Measurements from ENCODE around the gene FAM149B1. TPM values are rescaled to one million over a fixed set of nuclear protein-coding genes. Genes with fewer than 3 reads are reported as not detected.
"Not testable (repeated sequence)": the region's sequence is repeated elsewhere in the genome, so short reads cannot be mapped to it uniquely, and the experiment has no call there.

The FAM149B1 gene
- total RNA-seq, 1 experiment from 2014 or later: 31.5 TPM

DNA sequence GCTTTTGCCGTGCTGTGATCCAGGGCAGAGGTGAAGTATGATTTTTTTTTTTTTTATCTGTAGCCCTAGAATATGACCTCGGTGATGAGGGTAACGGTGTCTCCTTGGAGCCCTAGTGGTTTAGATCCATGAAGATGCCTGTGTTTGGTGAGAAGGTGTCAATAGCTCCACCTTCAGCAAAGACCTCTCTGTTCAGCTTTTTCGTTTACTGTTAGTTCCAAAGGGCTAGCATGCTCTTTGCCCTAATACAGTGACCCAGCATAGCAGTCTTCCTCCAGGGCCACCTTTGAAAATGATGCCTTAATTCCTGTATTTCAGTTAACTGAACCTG, 85.3 kb downstream of the FAM149B1 start:
- H3K9ac ChIP-seq (ENCODE audit: low read length): peak overlapping the region; percentile 77
- H4K20me1 ChIP-seq (ENCODE audit: insufficient read depth, low read depth, low read length): no peaks in the 10 kb centered on the region
- peak overlapping the region; percentile 70 for H3K4me3 ChIP-seq (ENCODE audit: low read length)
- H3K27me3 ChIP-seq (ENCODE audit: low read length): no peaks in the 10 kb centered on the region
- H3K9me3 ChIP-seq (ENCODE audit: low read length): no peaks in the 10 kb centered on the region
- H3K4me2 ChIP-seq (ENCODE audit: low read depth, low read length, poor library complexity, severe bottlenecking): peak overlapping the region; percentile 86
- peaks cover 17% of the 10 kb centered on the region for H3K36me3 ChIP-seq (ENCODE audit: insufficient read depth, low read length)
- H3K9me2 ChIP-seq (replicated peaks; ENCODE audit: insufficient read depth, low read length): no peaks in the 10 kb centered on the region
- peak; percentile 50 for DNase-seq
- no peak overlapping the region for H2AFZ ChIP-seq (ENCODE audit: low read length)
- peaks cover 46% of the 10 kb centered on the region for H3K4me1 ChIP-seq (ENCODE audit: low read length)
- H3K27ac ChIP-seq (ENCODE audit: low read length): peak overlapping the region; percentile 61
- peaks cover 60% of the 10 kb centered on the region for H3K79me2 ChIP-seq (ENCODE audit: low read length)

DNA sequence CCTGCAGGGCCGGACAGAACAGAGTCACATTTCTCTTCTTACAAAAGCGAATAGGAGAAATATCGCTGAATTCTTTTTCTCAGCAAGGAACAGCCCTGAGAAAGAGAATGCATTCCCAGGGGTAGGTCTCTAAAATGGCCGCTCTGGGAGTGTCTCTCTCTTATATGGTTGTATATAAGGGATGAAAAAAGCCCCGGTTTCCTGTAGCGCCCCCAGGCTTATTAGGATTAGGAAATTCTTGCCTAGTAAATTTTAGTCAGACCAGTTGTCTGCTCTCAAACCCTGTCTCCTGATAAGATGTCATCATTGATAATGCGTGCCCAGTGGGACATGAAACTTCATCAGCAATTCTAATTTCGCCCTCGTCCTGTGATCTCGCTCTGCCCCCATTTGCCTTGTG, 90.7 kb downstream of the FAM149B1 start:
- H3K36me3 ChIP-seq (ENCODE audit: insufficient read depth, low read length); H3K27me3 ChIP-seq (ENCODE audit: low read length); H2AFZ ChIP-seq (ENCODE audit: low read length); H3K9me2 ChIP-seq (replicated peaks; ENCODE audit: insufficient read depth, low read length); DNase-seq; H3K27ac ChIP-seq (ENCODE audit: low read length); H3K4me2 ChIP-seq (ENCODE audit: low read depth, low read length, poor library complexity, severe bottlenecking); H3K4me3 ChIP-seq (ENCODE audit: low read length); H3K9ac ChIP-seq (ENCODE audit: low read length); H3K9me3 ChIP-seq (ENCODE audit: low read length); H4K20me1 ChIP-seq (ENCODE audit: insufficient read depth, low read depth, low read length): not testable (repeated sequence)
- Histone ChIP-seq H3K4me1 (ENCODE audit: low read length) (peaks cover 12% of the 10 kb centered on the region), H3K79me2 (ENCODE audit: low read length) (peaks cover 12% of the 10 kb centered on the region)

DNA sequence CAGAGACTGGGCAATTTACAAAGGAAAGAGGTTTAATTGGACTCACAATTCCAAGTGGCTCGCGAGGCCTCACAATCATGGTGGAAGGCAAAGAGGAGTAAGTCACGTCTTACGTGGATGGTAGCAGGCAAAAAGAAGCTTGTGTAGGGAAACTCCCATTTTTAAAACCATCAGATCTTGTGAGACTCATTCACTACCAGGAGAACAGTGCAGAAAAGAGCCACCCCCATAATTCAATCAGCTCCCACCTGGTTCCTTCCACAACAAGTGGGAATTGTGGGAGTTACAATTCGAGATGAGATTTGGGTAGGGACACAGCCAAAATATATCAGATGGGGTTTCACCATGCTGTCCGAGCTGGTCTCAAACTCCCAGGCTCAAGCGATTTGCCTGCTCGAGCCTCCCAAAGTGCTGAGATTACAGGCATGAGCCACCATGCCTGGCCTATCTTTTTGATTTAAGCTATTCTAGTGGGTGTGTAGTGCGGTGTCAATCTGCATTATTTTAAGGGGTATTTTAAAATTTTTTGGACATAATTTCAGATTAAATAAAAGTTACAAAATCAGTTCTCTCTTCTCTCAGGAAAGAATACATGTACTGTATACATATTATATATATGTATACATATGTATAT, 93.6 kb downstream of the FAM149B1 start:
- Histone ChIP-seq H3K27ac (ENCODE audit: low read length) (no peak overlapping the region), H3K27me3 (ENCODE audit: low read length) (no peaks in the 10 kb centered on the region), H3K9me3 (ENCODE audit: low read length) (no peaks in the 10 kb centered on the region; the same call in 1 of the 2 replicates), H2AFZ (ENCODE audit: low read length) (no peak overlapping the region), H3K9ac (ENCODE audit: low read length) (no peak overlapping the region), H3K4me2 (ENCODE audit: low read depth, low read length, poor library complexity, severe bottlenecking) (no peak overlapping the region), H3K36me3 (ENCODE audit: insufficient read depth, low read length) (no peaks in the 10 kb centered on the region), H3K4me3 (ENCODE audit: low read length) (no peak overlapping the region), H3K79me2 (ENCODE audit: low read length) (no peaks in the 10 kb centered on the region), H4K20me1 (ENCODE audit: insufficient read depth, low read depth, low read length) (no peaks in the 10 kb centered on the region), H3K9me2 (replicated peaks; ENCODE audit: insufficient read depth, low read length) (no peaks in the 10 kb centered on the region), H3K4me1 (ENCODE audit: low read length) (peaks cover 3% of the 10 kb centered on the region; the same call in 1 of the 2 replicates)
- DNase-seq: no peak

DNA sequence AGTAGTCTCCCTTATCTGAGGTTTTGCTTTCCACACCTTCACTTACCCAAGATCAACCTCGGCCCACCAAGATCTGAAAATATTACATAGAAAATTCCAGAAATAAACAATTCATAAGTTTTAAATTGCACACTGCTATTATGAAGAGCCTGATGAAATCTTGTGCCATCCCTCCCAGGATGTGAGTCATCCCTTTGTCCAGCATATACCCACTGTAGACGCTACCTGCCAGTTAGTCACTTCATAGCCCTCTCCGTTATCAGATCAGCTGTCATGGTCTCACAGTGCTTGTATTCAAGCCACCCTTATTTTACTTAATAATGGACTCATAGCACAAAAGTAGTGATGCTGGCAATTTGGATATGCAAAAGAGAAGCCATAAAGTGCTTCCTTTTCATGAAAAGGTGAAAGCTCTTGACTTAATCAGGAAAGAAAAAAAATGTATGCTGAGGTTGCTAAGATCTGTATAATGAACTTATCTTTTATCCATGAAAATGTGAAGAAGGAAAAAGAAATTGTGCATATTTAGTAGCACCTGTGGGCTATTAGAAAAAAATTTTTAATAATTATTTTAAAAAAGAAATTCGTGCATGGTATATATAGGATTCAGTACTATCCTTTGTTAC, 94.3 kb downstream of the FAM149B1 start:
- Histone ChIP-seq H3K4me2 (ENCODE audit: low read depth, low read length, poor library complexity, severe bottlenecking) (no peak overlapping the region), H2AFZ (ENCODE audit: low read length) (no peak overlapping the region), H3K9ac (ENCODE audit: low read length) (no peak overlapping the region)

DNA sequence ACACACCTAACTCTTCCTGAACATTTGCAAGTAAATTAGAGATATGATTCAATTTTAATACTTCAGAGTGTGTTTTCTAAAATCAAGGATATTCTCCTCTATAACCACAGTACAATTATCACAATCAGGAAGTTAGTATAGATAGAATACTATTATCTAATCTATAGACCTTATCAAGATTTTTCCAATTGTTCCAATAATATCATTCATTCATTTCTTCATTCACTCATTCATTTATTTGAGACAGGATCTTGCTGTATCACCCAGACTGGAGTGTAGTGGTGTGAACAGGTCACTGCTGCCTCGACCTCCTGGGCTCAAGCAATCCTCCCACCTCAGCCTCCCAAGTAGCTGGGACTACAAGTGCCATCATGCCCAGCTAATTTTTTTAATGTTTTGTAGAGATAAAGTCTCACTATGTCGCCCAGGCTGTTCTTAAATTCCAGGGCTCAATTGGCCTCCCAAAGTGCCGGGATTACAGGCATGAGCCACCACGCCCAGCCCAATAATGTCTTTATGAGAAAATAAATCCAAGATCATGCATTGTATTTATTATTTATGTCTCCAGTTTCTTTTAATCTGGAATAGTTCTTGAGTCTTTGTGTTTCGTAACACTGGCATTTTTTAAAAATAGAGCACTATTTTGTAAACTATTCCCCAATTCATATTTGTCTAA, 95.1 kb downstream of the FAM149B1 start:
- H2AFZ ChIP-seq (ENCODE audit: low read length): no peak overlapping the region

More for the DNA sequence above, 94.3 kb downstream of the FAM149B1 start:
- Histone ChIP-seq H3K27ac (ENCODE audit: low read length) (no peak overlapping the region), H3K4me1 (ENCODE audit: low read length) (peaks cover 3% of the 10 kb centered on the region; the same call in 1 of the 2 replicates), H3K79me2 (ENCODE audit: low read length) (no peaks in the 10 kb centered on the region), H3K27me3 (ENCODE audit: low read length) (no peaks in the 10 kb centered on the region), H3K9me3 (ENCODE audit: low read length) (no peaks in the 10 kb centered on the region; the same call in 1 of the 2 replicates), H4K20me1 (ENCODE audit: insufficient read depth, low read depth, low read length) (no peaks in the 10 kb centered on the region), H3K4me3 (ENCODE audit: low read length) (no peak overlapping the region), H3K9me2 (replicated peaks; ENCODE audit: insufficient read depth, low read length) (no peaks in the 10 kb centered on the region), H3K36me3 (ENCODE audit: insufficient read depth, low read length) (no peaks in the 10 kb centered on the region)
- no peak for DNase-seq

DNA sequence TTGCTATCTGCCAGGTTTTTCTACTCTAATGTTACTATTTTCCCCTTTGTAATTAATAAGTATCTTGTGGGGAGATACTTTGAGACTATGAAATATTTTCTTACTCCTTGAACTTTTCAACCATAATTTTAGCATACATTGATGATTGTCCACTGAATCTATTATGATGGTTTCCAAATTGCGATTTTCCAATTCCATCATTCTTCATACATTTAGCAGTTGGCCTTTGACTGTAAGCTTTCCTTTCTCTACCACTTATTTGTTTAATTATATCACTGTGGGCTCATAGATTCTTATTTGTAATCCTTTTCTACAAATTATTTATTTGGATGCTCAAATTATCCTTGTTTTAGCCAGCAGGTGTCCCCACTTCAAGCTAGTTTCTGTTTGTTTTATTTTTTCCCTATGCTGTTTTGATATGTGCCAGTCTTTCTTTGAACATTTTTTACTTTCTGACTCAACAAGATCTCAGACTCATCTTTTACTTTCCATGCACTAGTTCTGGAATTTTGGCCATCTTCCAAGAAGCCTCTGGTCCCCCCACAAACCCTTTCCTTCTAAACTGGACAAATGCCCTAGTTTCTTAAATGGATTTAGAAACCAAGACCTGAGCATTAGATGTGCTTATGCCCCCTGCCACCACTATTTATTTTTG, 95.9 kb downstream of the FAM149B1 start:
- Histone ChIP-seq H2AFZ (ENCODE audit: low read length) (no peak overlapping the region), H3K4me3 (ENCODE audit: low read length) (no peak overlapping the region), H3K27me3 (ENCODE audit: low read length) (no peaks in the 10 kb centered on the region), H3K9me2 (replicated peaks; ENCODE audit: insufficient read depth, low read length) (no peaks in the 10 kb centered on the region), H3K36me3 (ENCODE audit: insufficient read depth, low read length) (no peaks in the 10 kb centered on the region), H3K4me1 (ENCODE audit: low read length) (peaks cover 3% of the 10 kb centered on the region; the same call in 1 of the 2 replicates), H3K79me2 (ENCODE audit: low read length) (no peaks in the 10 kb centered on the region), H3K4me2 (ENCODE audit: low read depth, low read length, poor library complexity, severe bottlenecking) (no peak overlapping the region), H3K27ac (ENCODE audit: low read length) (no peak overlapping the region), H3K9ac (ENCODE audit: low read length) (no peak overlapping the region), H3K9me3 (ENCODE audit: low read length) (no peaks in the 10 kb centered on the region; the same call in 1 of the 2 replicates), H4K20me1 (ENCODE audit: insufficient read depth, low read depth, low read length) (no peaks in the 10 kb centered on the region)
- DNase-seq: peak; percentile 67

More for the DNA sequence above, 95.1 kb downstream of the FAM149B1 start:
- no peak overlapping the region for H3K9ac ChIP-seq (ENCODE audit: low read length)
- no peaks in the 10 kb centered on the region; the same call in 1 of the 2 replicates for H3K9me3 ChIP-seq (ENCODE audit: low read length)
- no peaks in the 10 kb centered on the region for H4K20me1 ChIP-seq (ENCODE audit: insufficient read depth, low read depth, low read length)
- no peak overlapping the region for H3K4me2 ChIP-seq (ENCODE audit: low read depth, low read length, poor library complexity, severe bottlenecking)
- peaks cover 3% of the 10 kb centered on the region; the same call in 1 of the 2 replicates for H3K4me1 ChIP-seq (ENCODE audit: low read length)
- DNase-seq: no peak
- no peak overlapping the region for H3K4me3 ChIP-seq (ENCODE audit: low read length)
- no peak overlapping the region for H3K27ac ChIP-seq (ENCODE audit: low read length)
- H3K79me2 ChIP-seq (ENCODE audit: low read length): no peaks in the 10 kb centered on the region
- no peaks in the 10 kb centered on the region for H3K27me3 ChIP-seq (ENCODE audit: low read length)
- H3K9me2 ChIP-seq (replicated peaks; ENCODE audit: insufficient read depth, low read length): no peaks in the 10 kb centered on the region
- no peaks in the 10 kb centered on the region for H3K36me3 ChIP-seq (ENCODE audit: insufficient read depth, low read length)

DNA sequence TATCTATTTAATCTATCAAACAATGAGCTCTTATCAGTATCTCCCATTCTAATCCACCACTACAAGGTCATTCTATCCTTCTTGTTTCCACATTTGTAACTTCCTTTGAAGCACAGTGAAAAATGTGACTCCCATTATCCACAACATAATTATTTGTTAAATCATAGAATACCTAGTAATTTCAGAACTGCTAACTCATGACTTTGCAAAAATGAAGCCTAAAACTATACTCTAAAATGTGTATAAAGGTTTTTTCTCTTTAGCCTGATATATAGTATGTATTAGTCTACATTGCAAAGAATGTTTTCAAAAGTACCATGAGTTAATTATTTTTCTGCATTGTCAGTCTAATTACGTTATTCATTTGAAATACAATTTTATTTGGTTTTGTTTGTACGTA, 96.5 kb downstream of the FAM149B1 start:
- Histone ChIP-seq H3K4me3 (ENCODE audit: low read length) (no peak overlapping the region), H3K79me2 (ENCODE audit: low read length) (no peaks in the 10 kb centered on the region), H3K36me3 (ENCODE audit: insufficient read depth, low read length) (no peaks in the 10 kb centered on the region), H3K9ac (ENCODE audit: low read length) (no peak overlapping the region), H3K9me3 (ENCODE audit: low read length) (no peaks in the 10 kb centered on the region; the same call in 1 of the 2 replicates), H3K4me1 (ENCODE audit: low read length) (peaks cover 3% of the 10 kb centered on the region; the same call in 1 of the 2 replicates), H3K27me3 (ENCODE audit: low read length) (no peaks in the 10 kb centered on the region), H3K4me2 (ENCODE audit: low read depth, low read length, poor library complexity, severe bottlenecking) (no peak overlapping the region), H4K20me1 (ENCODE audit: insufficient read depth, low read depth, low read length) (no peaks in the 10 kb centered on the region), H2AFZ (ENCODE audit: low read length) (no peak overlapping the region), H3K27ac (ENCODE audit: low read length) (no peak overlapping the region), H3K9me2 (replicated peaks; ENCODE audit: insufficient read depth, low read length) (no peaks in the 10 kb centered on the region)
- no peak for DNase-seq

DNA sequence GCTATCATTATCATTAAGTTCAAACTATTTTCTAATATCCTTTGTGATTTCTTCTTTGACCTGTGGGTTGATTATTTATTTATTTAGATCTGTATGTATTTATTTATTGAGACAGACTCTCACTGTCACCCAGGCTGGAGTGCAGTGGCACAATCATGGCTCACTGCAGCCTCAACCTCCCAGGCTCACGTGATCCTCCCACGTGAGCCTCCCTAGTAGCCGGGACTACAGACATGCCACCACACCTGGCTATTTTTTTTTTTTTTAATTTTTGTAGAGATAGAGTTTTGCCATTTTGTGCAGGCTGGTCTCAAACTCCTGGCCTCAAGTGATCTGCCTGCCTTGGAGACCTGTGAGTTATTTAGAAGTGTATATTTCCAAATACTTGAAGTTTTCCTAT, 113.2 kb downstream of the FAM149B1 start:
- Histone ChIP-seq H3K9me2 (replicated peaks; ENCODE audit: insufficient read depth, low read length) (no peaks in the 10 kb centered on the region), H3K79me2 (ENCODE audit: low read length) (no peaks in the 10 kb centered on the region), H3K9me3 (ENCODE audit: low read length) (no peaks in the 10 kb centered on the region), H4K20me1 (ENCODE audit: insufficient read depth, low read depth, low read length) (no peaks in the 10 kb centered on the region), H2AFZ (ENCODE audit: low read length) (no peak overlapping the region), H3K36me3 (ENCODE audit: insufficient read depth, low read length) (no peaks in the 10 kb centered on the region), H3K27me3 (ENCODE audit: low read length) (no peaks in the 10 kb centered on the region), H3K27ac (ENCODE audit: low read length) (no peak overlapping the region), H3K4me3 (ENCODE audit: low read length) (no peak overlapping the region), H3K4me1 (ENCODE audit: low read length) (no peaks in the 10 kb centered on the region), H3K9ac (ENCODE audit: low read length) (no peak overlapping the region), H3K4me2 (ENCODE audit: low read depth, low read length, poor library complexity, severe bottlenecking) (no peak overlapping the region)
- no peak for DNase-seq
